OCI-LY7 (cell line): Measurements from ENCODE around the gene G0S2.

Experiments used
- EZH2phosphoT487 ChIP-seq: fragments of 200-600 bp; sonication (generic); IDR thresholded peaks from 2 replicates; pipeline ENCODE4 v1.6.1; 2018; ENCODE audit warnings: low read depth, borderline replicate concordance, mild to moderate bottlenecking, mixed run types, antibody characterized with exemption, low read length, moderate library complexity, mixed read lengths
- TF ChIP-seq, protein P1 (sequence below): fragments of 200-600 bp; sonication (generic); conservative IDR thresholded peaks from 2 replicates; pipeline ENCODE4 v1.5.1; 2014; ENCODE audit warnings: mild to moderate bottlenecking, antibody characterized with exemption, low read length, moderate library complexity, mixed read lengths

DNA sequence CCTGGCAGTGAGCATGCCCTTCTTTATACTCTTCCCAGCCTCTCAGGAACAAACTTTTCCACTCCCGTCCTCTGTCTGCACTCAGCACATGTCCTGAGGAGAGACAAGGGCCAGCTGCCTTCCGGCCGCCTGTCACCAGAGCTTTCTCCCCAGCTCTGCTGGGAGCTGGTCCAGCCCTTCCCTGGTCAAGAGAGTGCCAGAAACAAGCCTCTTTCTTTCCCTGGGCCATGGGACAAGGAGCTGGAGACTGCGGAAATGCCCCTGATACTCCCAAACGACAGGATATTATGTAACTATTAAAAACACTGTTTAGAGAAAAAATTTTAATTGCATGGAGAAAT lies 33.4 kb upstream of the G0S2 start:
- TF ChIP-seq, protein P1, sequence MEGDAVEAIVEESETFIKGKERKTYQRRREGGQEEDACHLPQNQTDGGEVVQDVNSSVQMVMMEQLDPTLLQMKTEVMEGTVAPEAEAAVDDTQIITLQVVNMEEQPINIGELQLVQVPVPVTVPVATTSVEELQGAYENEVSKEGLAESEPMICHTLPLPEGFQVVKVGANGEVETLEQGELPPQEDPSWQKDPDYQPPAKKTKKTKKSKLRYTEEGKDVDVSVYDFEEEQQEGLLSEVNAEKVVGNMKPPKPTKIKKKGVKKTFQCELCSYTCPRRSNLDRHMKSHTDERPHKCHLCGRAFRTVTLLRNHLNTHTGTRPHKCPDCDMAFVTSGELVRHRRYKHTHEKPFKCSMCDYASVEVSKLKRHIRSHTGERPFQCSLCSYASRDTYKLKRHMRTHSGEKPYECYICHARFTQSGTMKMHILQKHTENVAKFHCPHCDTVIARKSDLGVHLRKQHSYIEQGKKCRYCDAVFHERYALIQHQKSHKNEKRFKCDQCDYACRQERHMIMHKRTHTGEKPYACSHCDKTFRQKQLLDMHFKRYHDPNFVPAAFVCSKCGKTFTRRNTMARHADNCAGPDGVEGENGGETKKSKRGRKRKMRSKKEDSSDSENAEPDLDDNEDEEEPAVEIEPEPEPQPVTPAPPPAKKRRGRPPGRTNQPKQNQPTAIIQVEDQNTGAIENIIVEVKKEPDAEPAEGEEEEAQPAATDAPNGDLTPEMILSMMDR = no peak
- no peak for TF ChIP-seq EZH2phosphoT487
